Type B pancreatic cell (in vitro differentiated cells): ENCODE results near the gene CD99. TPM values are rescaled to one million over a fixed set of nuclear protein-coding genes. Genes with fewer than 3 reads are reported as not detected.

Experiments used
- DNase-seq: peaks from one replicate; pipeline ENCODE4 v3.0.0; 2021; ENCODE audit warnings: mixed read lengths; ENCODE audit not compliant: unreplicated experiment; ENCODE audit errors: extremely low spot score
- H3K27ac Mint-ChIP-seq: 2 replicates; pipeline ENCODE4 v1.8.0; 2021; ENCODE audit warnings: mild to moderate bottlenecking, mixed read lengths
- H3K27me3 Mint-ChIP-seq: 2 replicates; pipeline ENCODE4 v1.8.0; 2021; ENCODE audit warnings: mixed read lengths
- H3K36me3 Mint-ChIP-seq: 2 replicates; pipeline ENCODE4 v1.8.0; 2021; ENCODE audit warnings: mixed read lengths
- H3K4me1 Mint-ChIP-seq: one replicate; pipeline ENCODE4 v1.8.0; 2021; ENCODE audit warnings: mixed read lengths; ENCODE audit not compliant: unreplicated experiment
- H3K4me3 Mint-ChIP-seq: 2 replicates; pipeline ENCODE4 v1.8.0; 2021; ENCODE audit warnings: mild to moderate bottlenecking, mixed read lengths
- H3K9me3 Mint-ChIP-seq: 2 replicates; pipeline ENCODE4 v1.8.0; 2021; ENCODE audit warnings: mixed read lengths
- CTCF ChIP-seq: fragments of 200-600 bp; sonication (generic); conservative IDR thresholded peaks from 2 replicates; pipeline ENCODE4 v1.5.0; 2021; ENCODE audit warnings: antibody characterized with exemption, mild to moderate bottlenecking
- long read RNA-seq: library from polyadenylated mRNA; unstranded; transcript quantifications from one replicate; pipeline ENCODE4 v2.0.0, GENCODE V29; 2020
- total RNA-seq: library from RNA; stranded (reverse); gene quantifications from 2 replicates; pipeline ENCODE4 v1.2.1, GENCODE V29; 2021; ENCODE audit warnings: low replicate concordance

The CD99 gene, protein sequence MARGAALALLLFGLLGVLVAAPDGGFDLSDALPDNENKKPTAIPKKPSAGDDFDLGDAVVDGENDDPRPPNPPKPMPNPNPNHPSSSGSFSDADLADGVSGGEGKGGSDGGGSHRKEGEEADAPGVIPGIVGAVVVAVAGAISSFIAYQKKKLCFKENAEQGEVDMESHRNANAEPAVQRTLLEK
- total RNA-seq = 292 and 372 TPM in 2 replicates
- long read RNA-seq, transcript CD99-205 (10 exons, 1,291 nt) = major isoform, 304 of 401 reads
- long read RNA-seq, transcript CD99-208 (9 exons, 842 nt) = minor isoform, 9 of 401 reads
- long read RNA-seq, transcript CD99-204 (9 exons, 892 nt) = minor isoform, 7 of 401 reads
- long read RNA-seq, transcript CD99-212 (10 exons, 1,089 nt) = minor isoform, 27 of 401 reads
- long read RNA-seq, partial matches to known transcripts = 35 of 401 reads
- long read RNA-seq, other reads (novel, unspliced or antisense) = 19 of 401 reads

GRCh38 chrX:2690856-2691542 is at the start of gene CD99:
CD99 (plus strand) TSS chrX:2691295; CDS start chrX:2691361, 66 bp downstream.
- Mint-ChIP-seq H3K4me1 (peaks cover 23% of the 10 kb centered on the region), H3K36me3 (peaks cover 6% of the 10 kb centered on the region), H3K4me3 (peak within 1 kb of the TSS; percentile 95), H3K9me3 (no peaks in the 10 kb centered on the region), H3K27ac (peak within 1 kb of the TSS; percentile 94), H3K27me3 (no peaks in the 10 kb centered on the region)
- peak; percentile 92 for DNase-seq
- TF ChIP-seq CTCF = peak; percentile 7

- TF ChIP-seq CTCF = no peak
- no peaks in the 10 kb centered on the region for H3K27me3 Mint-ChIP-seq
- H3K27ac Mint-ChIP-seq = no peak overlapping the region
- H3K4me1 Mint-ChIP-seq = no peaks in the 10 kb centered on the region
- peaks cover 18% of the 10 kb centered on the region for H3K36me3 Mint-ChIP-seq
- H3K4me3 Mint-ChIP-seq = no peak overlapping the region
- H3K9me3 Mint-ChIP-seq = no peaks in the 10 kb centered on the region
- DNase-seq = no peak
These were observed 48.9 kb upstream of the CD99 start for GRCh38 chrX:2642146-2642545.

DNA sequence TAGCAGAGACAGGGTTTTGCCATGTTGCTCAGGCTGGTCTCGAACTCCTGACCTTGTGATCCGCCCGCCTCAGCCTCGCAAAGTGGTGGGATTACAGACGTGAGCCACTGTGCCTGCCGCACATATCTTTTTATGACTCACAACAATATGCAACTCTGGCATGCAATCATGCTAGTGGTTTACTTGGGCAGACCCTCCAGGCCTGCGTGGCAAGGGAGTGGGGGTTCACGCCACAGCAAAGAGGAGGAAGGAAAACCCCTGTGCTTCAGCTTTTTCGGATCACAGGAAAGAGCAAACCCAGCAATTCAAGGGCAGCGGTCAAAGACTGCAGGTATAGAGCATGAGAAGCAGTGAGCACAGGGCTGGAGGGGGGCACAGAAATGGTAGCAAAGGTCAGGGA is 48.3 kb upstream of the CD99 start:
- Mint-ChIP-seq H3K9me3 (no peaks in the 10 kb centered on the region), H3K27me3 (no peaks in the 10 kb centered on the region), H3K27ac (no peak overlapping the region), H3K36me3 (peaks cover 13% of the 10 kb centered on the region), H3K4me3 (no peak overlapping the region), H3K4me1 (no peaks in the 10 kb centered on the region)
- TF ChIP-seq CTCF = no peak
- no peak for DNase-seq

DNA sequence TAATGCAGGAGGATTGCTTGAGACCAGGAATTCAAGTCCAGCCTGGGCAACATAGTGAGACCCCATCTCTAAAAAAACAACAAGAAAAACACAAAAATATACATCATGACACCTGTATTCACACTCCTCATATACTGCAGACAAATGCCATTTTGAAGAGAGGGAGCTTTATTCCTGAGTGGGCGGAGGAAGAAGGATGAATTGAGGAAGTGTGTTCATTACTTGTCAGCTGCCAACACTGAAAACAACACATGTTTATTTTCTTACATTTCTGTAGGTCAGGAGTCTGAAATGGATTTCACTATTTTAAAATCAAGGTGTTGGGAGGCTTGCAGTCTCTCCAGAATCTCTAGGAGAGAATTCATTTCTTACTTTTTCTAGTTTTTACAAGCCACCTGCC is 47.2 kb upstream of the CD99 start:
- Mint-ChIP-seq H3K4me1 (no peaks in the 10 kb centered on the region), H3K9me3 (no peaks in the 10 kb centered on the region), H3K27me3 (no peaks in the 10 kb centered on the region), H3K27ac (no peak overlapping the region), H3K36me3 (peaks cover 13% of the 10 kb centered on the region), H3K4me3 (no peak overlapping the region)
- TF ChIP-seq CTCF = no peak
- DNase-seq = no peak

GRCh38 chrX:2645563-2645962 is 45.5 kb upstream of the CD99 start:
- H3K36me3 Mint-ChIP-seq = peaks cover 15% of the 10 kb centered on the region
- no peak overlapping the region for H3K27ac Mint-ChIP-seq
- no peak for DNase-seq
- no peaks in the 10 kb centered on the region for H3K27me3 Mint-ChIP-seq
- TF ChIP-seq CTCF = no peak
- H3K4me1 Mint-ChIP-seq = no peaks in the 10 kb centered on the region
- H3K4me3 Mint-ChIP-seq = no peak overlapping the region
- H3K9me3 Mint-ChIP-seq = no peaks in the 10 kb centered on the region
